GM10248 (cell line): ENCODE data around the gene AAGAB.

Experiments
- CTCF ChIA-PET: fragments of 300-600 bp; sonication (Branson Sonifier 250); formaldehyde crosslinking; extraction: SDS; loops from one replicate; lab custom pipeline; 2021; ENCODE audit warnings: antibody characterized with exemption; lab: Yijun Ruan, JAX
- POLR2A ChIA-PET: fragments of 350-650 bp; sonication (Branson Sonifier 250); formaldehyde crosslinking; extraction: SDS; loops from one replicate; lab custom pipeline; 2020; ENCODE audit warnings: antibody characterized with exemption; lab: Yijun Ruan, JAX
- DNase-seq: peaks from one replicate; pipeline ENCODE4 v3.0.0; 2012; ENCODE audit errors: extremely low spot score
- TF ChIP-seq, protein P1 (sequence below): IDR thresholded peaks from 2 replicates; pipeline ENCODE4 v1.5.1; 2012; ENCODE audit warnings: mild to moderate bottlenecking, low read depth; ENCODE audit errors: extremely low read depth, missing control alignments, control extremely low read depth

AAGAB gene

DNA sequence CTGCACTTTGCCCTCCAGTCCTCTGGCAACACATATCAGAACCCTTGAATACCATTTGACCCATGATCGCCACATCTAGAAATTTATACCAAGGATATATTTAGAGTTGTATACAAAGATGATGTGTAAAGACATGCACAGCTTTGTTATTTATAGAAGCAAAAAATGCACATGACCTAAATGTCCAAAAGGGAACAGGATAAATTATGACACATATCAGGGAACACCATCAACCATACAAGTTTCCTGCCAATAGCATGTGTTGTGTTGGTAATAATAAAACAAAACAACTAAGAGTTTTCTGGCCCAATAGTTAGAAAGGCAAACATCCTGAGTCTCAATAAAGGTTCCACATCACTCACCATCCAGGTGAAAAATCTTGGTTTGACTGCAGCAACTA, 51.5 kb downstream of the AAGAB start:
- ChIA-PET CTCF (interaction anchor here (0.7 to 1.3 kb wide), 4 partner anchors 8 to 27 kb away, joined by 3 to 4 read pairs (median 3); no protein-coding TSS in a partner anchor), POLR2A (no interaction called here)
- TF ChIP-seq, protein P1, sequence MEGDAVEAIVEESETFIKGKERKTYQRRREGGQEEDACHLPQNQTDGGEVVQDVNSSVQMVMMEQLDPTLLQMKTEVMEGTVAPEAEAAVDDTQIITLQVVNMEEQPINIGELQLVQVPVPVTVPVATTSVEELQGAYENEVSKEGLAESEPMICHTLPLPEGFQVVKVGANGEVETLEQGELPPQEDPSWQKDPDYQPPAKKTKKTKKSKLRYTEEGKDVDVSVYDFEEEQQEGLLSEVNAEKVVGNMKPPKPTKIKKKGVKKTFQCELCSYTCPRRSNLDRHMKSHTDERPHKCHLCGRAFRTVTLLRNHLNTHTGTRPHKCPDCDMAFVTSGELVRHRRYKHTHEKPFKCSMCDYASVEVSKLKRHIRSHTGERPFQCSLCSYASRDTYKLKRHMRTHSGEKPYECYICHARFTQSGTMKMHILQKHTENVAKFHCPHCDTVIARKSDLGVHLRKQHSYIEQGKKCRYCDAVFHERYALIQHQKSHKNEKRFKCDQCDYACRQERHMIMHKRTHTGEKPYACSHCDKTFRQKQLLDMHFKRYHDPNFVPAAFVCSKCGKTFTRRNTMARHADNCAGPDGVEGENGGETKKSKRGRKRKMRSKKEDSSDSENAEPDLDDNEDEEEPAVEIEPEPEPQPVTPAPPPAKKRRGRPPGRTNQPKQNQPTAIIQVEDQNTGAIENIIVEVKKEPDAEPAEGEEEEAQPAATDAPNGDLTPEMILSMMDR, result no peak
- no peak for DNase-seq

DNA sequence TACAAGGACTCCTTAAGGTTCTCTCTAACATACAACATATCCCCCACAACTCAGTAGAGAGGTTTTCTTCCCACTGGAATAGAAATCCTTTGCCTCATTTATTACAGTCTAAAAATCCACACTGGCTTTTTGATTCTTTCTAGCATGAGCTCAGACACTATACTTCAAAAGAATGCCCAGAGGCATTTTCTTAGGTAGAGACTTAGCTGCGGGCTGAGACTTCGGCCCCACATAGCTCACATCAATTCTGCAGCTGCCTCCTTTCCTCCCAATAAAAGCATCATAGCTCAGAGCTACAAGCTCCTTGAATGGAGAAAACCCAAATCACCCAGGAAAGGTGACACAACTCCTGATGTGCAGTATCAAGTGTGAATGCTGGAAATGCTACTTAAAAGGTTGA, 52.4 kb downstream of the AAGAB start:
- ChIA-PET CTCF (interaction anchor here (0.7 to 1.7 kb wide), 3 partner anchors 8 to 14 kb away, joined by 3 read pairs; no protein-coding TSS in a partner anchor), POLR2A (no interaction called here)
- DNase-seq, result no peak
- TF ChIP-seq, protein P1, result no peak

DNA sequence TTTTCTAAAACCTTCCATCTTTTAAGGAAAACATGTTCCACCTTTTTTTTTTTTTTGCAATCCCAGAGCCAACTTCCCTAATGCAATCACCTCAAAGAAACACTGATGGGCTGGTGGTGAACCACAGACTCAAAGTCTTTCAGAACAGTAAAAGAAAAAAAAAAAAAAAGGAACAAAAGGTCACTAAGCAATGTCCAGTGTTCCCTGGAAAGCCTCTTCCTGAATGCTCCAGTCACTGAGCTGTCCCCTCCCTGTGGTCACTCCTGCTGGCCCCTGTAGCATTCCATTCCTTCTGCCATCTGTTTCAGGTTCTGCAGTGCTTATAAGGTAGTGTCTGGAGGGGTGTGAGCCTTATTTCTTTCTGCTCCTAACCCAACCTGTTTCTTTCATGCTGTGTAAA, 53.3 kb downstream of the AAGAB start:
- POLR2A ChIA-PET, result no interaction called here
- DNase-seq, result no peak
- CTCF ChIA-PET, result interaction anchor here (1.7 kb wide), 1 partner anchor 11 kb away, joined by 3 read pairs; no protein-coding TSS in a partner anchor
- TF ChIP-seq, protein P1, result no peak

DNA sequence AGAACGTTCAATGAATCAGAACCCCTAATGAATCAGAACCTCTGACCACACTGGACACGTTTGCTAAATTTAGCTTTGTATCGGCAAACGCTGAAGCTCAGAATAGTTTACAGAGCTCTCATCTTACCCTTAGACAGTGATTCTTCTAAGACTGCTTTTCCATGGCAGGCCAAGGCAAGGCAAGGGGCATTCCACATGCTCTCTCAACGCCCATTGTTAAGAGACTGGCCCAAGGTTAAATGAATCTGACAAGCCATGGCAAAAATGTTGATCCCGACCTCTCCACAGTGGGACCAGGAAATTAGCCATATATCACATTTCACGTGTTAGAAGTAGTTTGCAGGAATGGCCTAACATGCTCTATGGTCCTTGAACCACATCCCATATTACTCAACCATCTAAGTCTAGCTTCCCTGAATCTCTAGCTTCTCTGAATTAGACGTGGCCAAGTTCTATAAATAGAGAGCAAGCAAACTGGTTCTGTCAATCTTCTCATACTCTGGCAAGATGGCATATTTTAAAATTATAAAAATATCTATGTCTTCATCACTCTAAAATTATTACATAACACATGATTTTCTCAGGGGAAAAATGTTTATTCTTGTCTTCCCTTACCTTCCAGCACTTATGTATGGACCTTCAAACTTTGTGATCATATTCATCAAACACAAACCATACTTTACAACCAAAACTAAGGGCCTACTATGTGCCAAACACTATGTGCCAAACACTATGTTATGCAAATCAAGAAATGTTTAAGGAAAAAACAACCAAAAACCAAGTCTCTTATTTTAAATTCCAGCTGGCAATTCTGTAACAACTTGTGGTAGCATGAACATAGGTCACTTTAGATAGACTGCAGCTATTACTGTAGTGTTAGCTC, 54.3 kb downstream of the AAGAB start:
- TF ChIP-seq, protein P1, result no peak
- ChIA-PET CTCF (interaction anchor here (1.5 to 2.5 kb wide), 3 partner anchors 10 to 129 kb away, joined by 3 to 6 read pairs (median 3); no protein-coding TSS in a partner anchor), POLR2A (no interaction called here)
- no peak for DNase-seq

DNA sequence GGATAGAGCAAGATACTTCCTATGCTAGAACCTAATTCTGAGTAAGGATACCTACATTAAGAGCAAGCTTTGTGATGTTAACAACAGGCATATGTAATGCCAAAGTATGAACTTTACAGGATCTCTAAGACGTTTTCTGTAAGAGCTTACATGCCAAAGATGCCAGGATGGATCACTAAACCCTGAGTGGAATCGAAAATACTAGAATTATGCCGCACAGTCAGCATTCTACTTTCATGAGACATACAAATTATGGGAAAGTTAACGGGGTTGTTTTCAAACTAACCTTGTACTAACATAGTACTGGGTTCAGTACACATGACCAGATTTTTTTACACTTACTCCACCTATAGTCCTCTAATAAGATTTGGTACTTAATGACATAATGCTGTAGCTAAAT, 55.1 kb downstream of the AAGAB start:
- DNase-seq, result no peak
- POLR2A ChIA-PET, result no interaction called here
- CTCF ChIA-PET, result interaction anchor here (1.3 to 2.5 kb wide), 4 partner anchors 9 to 129 kb away, joined by 3 to 7 read pairs (median 5); no protein-coding TSS in a partner anchor
- TF ChIP-seq, protein P1, result no peak

DNA sequence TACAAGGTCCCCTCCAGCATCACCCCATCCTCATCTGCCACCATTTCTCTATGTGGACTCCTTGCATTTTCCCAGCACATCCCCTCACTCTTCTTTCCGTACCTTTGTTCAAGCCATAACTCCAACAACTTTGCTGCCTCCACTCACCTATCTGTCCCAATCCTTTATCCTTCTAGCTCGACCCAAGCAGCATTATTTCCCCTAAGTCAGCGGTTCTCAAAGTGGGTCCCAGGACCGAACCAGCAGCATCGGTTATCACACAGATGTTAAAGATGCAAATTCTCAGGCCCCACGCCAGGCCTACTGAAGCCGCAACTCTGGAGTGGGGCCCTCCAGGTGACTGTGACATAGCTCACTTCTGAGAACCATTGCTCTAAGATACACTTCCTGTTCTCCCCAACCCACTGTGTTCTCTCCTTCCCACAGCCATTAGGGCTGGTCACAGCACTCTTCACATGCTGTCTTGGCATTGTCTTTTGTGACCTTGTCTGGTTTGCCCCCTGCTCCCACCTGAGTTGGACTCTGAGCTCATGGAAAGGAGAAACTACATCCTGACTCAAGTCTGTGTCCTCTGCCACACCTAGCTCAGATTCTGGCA, 56.2 kb downstream of the AAGAB start:
- no peak for DNase-seq
- POLR2A ChIA-PET, result no interaction called here
- TF ChIP-seq, protein P1, result no peak
- CTCF ChIA-PET, result interaction anchor here (0.9 to 2.5 kb wide), 6 partner anchors 10 to 251 kb away, joined by 3 to 7 read pairs (median 5); no protein-coding TSS in a partner anchor
